Osteocyte (in vitro differentiated cells): ENCODE results near the gene NENF. TPM values are rescaled to one million over a fixed set of nuclear protein-coding genes. Genes with fewer than 3 reads are reported as not detected.

Experiments used
- DNase-seq: peaks from one replicate; pipeline ENCODE4 v3.0.0; 2021; ENCODE audit warnings: mixed read lengths; ENCODE audit not compliant: unreplicated experiment; ENCODE audit errors: extremely low spot score
- H3K27ac Mint-ChIP-seq: one replicate; pipeline ENCODE4 v1.8.0; 2021; ENCODE audit warnings: mild to moderate bottlenecking, mixed read lengths; ENCODE audit not compliant: unreplicated experiment
- H3K27me3 Mint-ChIP-seq: one replicate; pipeline ENCODE4 v1.8.0; 2021; ENCODE audit warnings: mixed read lengths; ENCODE audit not compliant: unreplicated experiment
- H3K36me3 Mint-ChIP-seq: one replicate; pipeline ENCODE4 v1.8.0; 2021; ENCODE audit warnings: mixed read lengths; ENCODE audit not compliant: unreplicated experiment
- H3K4me1 Mint-ChIP-seq: one replicate; pipeline ENCODE4 v1.8.0; 2021; ENCODE audit warnings: mixed read lengths; ENCODE audit not compliant: unreplicated experiment
- H3K4me3 Mint-ChIP-seq: one replicate; pipeline ENCODE4 v1.8.0; 2021; ENCODE audit warnings: mild to moderate bottlenecking, moderate library complexity, mixed read lengths; ENCODE audit not compliant: unreplicated experiment
- H3K9me3 Mint-ChIP-seq: one replicate; pipeline ENCODE4 v1.8.0; 2021; ENCODE audit warnings: mixed read lengths; ENCODE audit not compliant: unreplicated experiment
- total RNA-seq: library from RNA; stranded (reverse); gene quantifications from 2 replicates; pipeline ENCODE4 v1.2.1, GENCODE V29; 2021
- TF ChIP-seq, protein P1 (sequence below): fragments of 200-600 bp; sonication (generic); IDR thresholded peaks from 2 replicates; pipeline ENCODE4 v1.5.0; 2021; ENCODE audit warnings: antibody characterized with exemption, mild to moderate bottlenecking, moderate library complexity

NENF gene
- total RNA-seq, 1 donor from 2014 or later, result 55.9 TPM

DNA sequence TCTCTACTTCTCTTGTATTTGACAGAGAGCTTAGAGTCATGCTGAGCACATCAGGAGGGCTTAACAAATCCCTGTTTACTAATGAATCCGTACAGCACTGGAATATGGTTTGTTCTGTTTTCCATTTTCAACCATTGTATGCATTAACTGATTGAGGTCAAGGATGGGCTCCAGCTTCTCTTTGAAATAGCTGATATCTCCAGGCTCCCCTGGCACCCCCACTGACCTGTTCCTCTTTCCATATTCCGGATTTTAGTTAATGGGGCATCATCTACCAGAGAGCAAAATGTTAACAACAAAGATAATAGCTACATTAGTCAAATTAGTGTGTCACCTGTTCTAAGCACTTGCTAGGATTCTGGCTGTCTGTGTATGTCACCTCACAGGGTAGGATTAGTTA is 57.6 kb downstream of the NENF start:
- H3K36me3 Mint-ChIP-seq, result no peaks in the 10 kb centered on the region
- H3K4me1 Mint-ChIP-seq, result peaks cover 34% of the 10 kb centered on the region
- DNase-seq, result no peak
- no peaks in the 10 kb centered on the region for H3K27me3 Mint-ChIP-seq
- H3K27ac Mint-ChIP-seq, result no peak overlapping the region
- no peak overlapping the region for H3K4me3 Mint-ChIP-seq
- TF ChIP-seq, protein P1, sequence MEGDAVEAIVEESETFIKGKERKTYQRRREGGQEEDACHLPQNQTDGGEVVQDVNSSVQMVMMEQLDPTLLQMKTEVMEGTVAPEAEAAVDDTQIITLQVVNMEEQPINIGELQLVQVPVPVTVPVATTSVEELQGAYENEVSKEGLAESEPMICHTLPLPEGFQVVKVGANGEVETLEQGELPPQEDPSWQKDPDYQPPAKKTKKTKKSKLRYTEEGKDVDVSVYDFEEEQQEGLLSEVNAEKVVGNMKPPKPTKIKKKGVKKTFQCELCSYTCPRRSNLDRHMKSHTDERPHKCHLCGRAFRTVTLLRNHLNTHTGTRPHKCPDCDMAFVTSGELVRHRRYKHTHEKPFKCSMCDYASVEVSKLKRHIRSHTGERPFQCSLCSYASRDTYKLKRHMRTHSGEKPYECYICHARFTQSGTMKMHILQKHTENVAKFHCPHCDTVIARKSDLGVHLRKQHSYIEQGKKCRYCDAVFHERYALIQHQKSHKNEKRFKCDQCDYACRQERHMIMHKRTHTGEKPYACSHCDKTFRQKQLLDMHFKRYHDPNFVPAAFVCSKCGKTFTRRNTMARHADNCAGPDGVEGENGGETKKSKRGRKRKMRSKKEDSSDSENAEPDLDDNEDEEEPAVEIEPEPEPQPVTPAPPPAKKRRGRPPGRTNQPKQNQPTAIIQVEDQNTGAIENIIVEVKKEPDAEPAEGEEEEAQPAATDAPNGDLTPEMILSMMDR, result no peak
- no peaks in the 10 kb centered on the region for H3K9me3 Mint-ChIP-seq

DNA sequence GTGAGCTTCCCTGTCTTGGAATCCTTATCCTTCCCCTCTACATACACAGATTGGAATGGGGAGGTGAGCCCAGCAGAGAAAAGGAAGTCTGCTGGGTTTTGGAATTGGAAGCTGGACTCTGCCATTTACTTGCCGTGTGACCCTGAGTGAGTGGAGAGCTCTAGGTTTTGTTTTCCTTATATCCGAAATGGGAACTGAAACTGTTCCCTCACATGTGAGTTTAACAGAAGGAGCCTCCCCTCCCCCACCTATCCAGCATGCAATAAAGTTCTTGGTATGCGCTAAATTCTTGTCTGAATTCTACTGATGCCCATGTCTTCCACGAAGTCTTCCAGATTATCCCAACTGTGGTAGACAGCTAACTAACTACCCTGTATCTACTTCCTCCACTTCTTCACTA is 58.7 kb downstream of the NENF start:
- Mint-ChIP-seq H3K4me1 (peaks cover 22% of the 10 kb centered on the region), H3K27ac (no peak overlapping the region), H3K36me3 (no peaks in the 10 kb centered on the region), H3K4me3 (no peak overlapping the region), H3K9me3 (no peaks in the 10 kb centered on the region), H3K27me3 (peaks cover 5% of the 10 kb centered on the region)
- TF ChIP-seq, protein P1, result no peak
- no peak for DNase-seq

Other genes starting within 250 kb of the NENF start
- 17.5 and 17.9 TPM in 2 replicates for gene PPP2R5A, start 147.5 kb upstream of the NENF start, total RNA-seq
- 9.9 and 11.4 TPM in 2 replicates for gene PACC1, start 18.0 kb upstream of the NENF start, total RNA-seq
- 18.7 and 45.3 TPM in 2 replicates for gene ATF3, start 175.8 kb downstream of the NENF start, total RNA-seq